H1 (cell line): ENCODE results near the gene FRY. TPM values are rescaled to one million over a fixed set of nuclear protein-coding genes. Genes with fewer than 3 reads are reported as not detected.

ENCODE experiments used
- CTCF ChIA-PET: fragments of 300-600 bp; sonication (Branson Sonifier 250); formaldehyde crosslinking; loops from one replicate; lab custom pipeline; 2021; ENCODE audit not compliant: partially characterized antibody; lab: Charles Lee
- POLR2A ChIA-PET: fragments of 300-600 bp; sonication (Branson Sonifier 250); formaldehyde crosslinking; loops from one replicate; lab custom pipeline; 2021; ENCODE audit warnings: inconsistent platforms; ENCODE audit not compliant: partially characterized antibody; lab: Charles Lee
- DNase-seq, 2 experiments: peaks; one replicate each; pipeline versions ENCODE4 v3.0.0 to v3.0.0-alpha.2; 2010 to 2022; ENCODE audit warnings: low spot score in 2 of 2, low read depth in 1 of 2, mixed read lengths in 1 of 2
- FAIRE-seq: peaks from 2 replicates; lab custom pipeline; 2011; peaks lifted over from hg19 to GRCh38; lab: Jason Lieb, UNC
- H2AFZ ChIP-seq: 2 replicates; pipeline ENCODE4 v1.8.1; 2012; ENCODE audit warnings: low read length, inconsistent platforms
- H2AK5ac ChIP-seq: 2 replicates; pipeline ENCODE4 v1.6.1; 2013; ENCODE audit warnings: low read depth, low read length
- H2BK120ac ChIP-seq: replicated peaks from 2 replicates; pipeline ENCODE3; 2013; ENCODE audit warnings: low read depth, low read length, inconsistent platforms
- H2BK12ac ChIP-seq: 2 replicates; pipeline ENCODE4 v1.6.1; 2013; ENCODE audit warnings: low read depth, low read length
- H2BK15ac ChIP-seq: 2 replicates; pipeline ENCODE4 v1.6.1; 2013; ENCODE audit warnings: low read length
- H2BK20ac ChIP-seq: 2 replicates; pipeline ENCODE4 v1.6.1; 2013; ENCODE audit warnings: low read length
- H2BK5ac ChIP-seq: 2 replicates; pipeline ENCODE4 v1.6.1; 2013; ENCODE audit warnings: low read depth, low read length
- H3K14ac ChIP-seq: 2 replicates; pipeline ENCODE4 v1.6.1; 2013; ENCODE audit warnings: inconsistent platforms; ENCODE audit not compliant: insufficient read length
- H3K18ac ChIP-seq: 2 replicates; pipeline ENCODE4 v1.6.1; 2013; ENCODE audit warnings: low read length; ENCODE audit errors: extremely low read depth
- H3K23ac ChIP-seq: 2 replicates; pipeline ENCODE4 v1.6.1; 2013; ENCODE audit warnings: inconsistent platforms; ENCODE audit not compliant: insufficient read length
- H3K23me2 ChIP-seq: 2 replicates; pipeline ENCODE4 v1.6.1; 2013; ENCODE audit warnings: low read depth, low read length
- H3K27ac ChIP-seq: 2 replicates; pipeline ENCODE4 v1.6.1; 2011; ENCODE audit warnings: low read depth, low read length, inconsistent platforms
- H3K27me3 ChIP-seq, 4 experiments: replicated peaks in 1 of 4; 1 replicate in 1 of 4; 2 replicates in 3 of 4; pipeline versions ENCODE4 v1.6.1 to v1.8.1; 2011 to 2013; ENCODE audit warnings: low read length in 3 of 4, mild to moderate bottlenecking in 3 of 4, inconsistent platforms in 2 of 4, mixed read lengths in 2 of 4, moderate library complexity in 1 of 4; ENCODE audit not compliant: control insufficient read depth in 3 of 4, insufficient read depth in 3 of 4; ENCODE audit errors: extremely low read depth in 1 of 4
- H3K36me3 ChIP-seq, 4 experiments: 2 replicates each; pipeline versions ENCODE4 v1.6.1 to v1.8.1; 2011 to 2013; ENCODE audit warnings: mild to moderate bottlenecking in 4 of 4, low read length in 3 of 4, moderate library complexity in 2 of 4, control low read depth in 1 of 4, inconsistent platforms in 1 of 4; ENCODE audit not compliant: insufficient read depth in 4 of 4, control insufficient read depth in 2 of 4
- H3K4ac ChIP-seq: replicated peaks from 2 replicates; pipeline ENCODE3; 2013; ENCODE audit warnings: low read length, low read depth, mixed read lengths, inconsistent platforms; ENCODE audit not compliant: insufficient read length
- H3K4me1 ChIP-seq, 4 experiments: replicated peaks in 1 of 4; 1 replicate in 1 of 4; 2 replicates in 3 of 4; pipeline versions ENCODE4 v1.6.1 to v1.8.1; 2011 to 2013; ENCODE audit warnings: low read length in 3 of 4, inconsistent platforms in 2 of 4, mixed read lengths in 1 of 4; ENCODE audit not compliant: insufficient read depth in 4 of 4, control insufficient read depth in 3 of 4
- H3K4me2 ChIP-seq, 2 experiments: 2 replicates each; pipeline versions ENCODE4 v1.6.1 to v1.8.1; 2011 to 2013; ENCODE audit warnings: low read depth in 2 of 2, low read length in 2 of 2, control low read depth in 1 of 2, inconsistent platforms in 1 of 2, mild to moderate bottlenecking in 1 of 2; ENCODE audit not compliant: insufficient read depth in 1 of 2
- H3K4me3 ChIP-seq, 4 experiments: fragments of 200-600, 300-600 bp in 1 of 4; sonication (generic), shearing (Covaris generic), sonication (Bioruptor Twin) in 1 of 4; 2 replicates each; pipeline versions ENCODE4 v1.5.1 to v1.8.1; 2011 to 2016; ENCODE audit warnings: low read length in 4 of 4, low read depth in 3 of 4, control low read depth in 2 of 4, inconsistent platforms in 2 of 4, mild to moderate bottlenecking in 2 of 4, mixed read lengths in 1 of 4, moderate library complexity in 1 of 4; ENCODE audit not compliant: insufficient read depth in 2 of 4; ENCODE audit errors: extremely low read depth in 1 of 4
- H3K56ac ChIP-seq: replicated peaks from 2 replicates; pipeline ENCODE3; 2013; ENCODE audit warnings: low read depth, mild to moderate bottlenecking, mixed read lengths, low read length, inconsistent platforms; ENCODE audit not compliant: insufficient read length
- H3K79me1 ChIP-seq: 2 replicates; pipeline ENCODE4 v1.6.1; 2013; ENCODE audit warnings: low read depth, low read length, control low read depth
- H3K79me2 ChIP-seq, 2 experiments: 2 replicates each; pipeline versions ENCODE4 v1.6.1 to v1.8.1; 2012 to 2013; ENCODE audit warnings: low read length in 2 of 2, mild to moderate bottlenecking in 2 of 2, inconsistent platforms in 1 of 2; ENCODE audit not compliant: insufficient read depth in 2 of 2, control insufficient read depth in 1 of 2
- H3K9ac ChIP-seq, 4 experiments: replicated peaks in 1 of 4; 1 replicate in 1 of 4; 2 replicates in 3 of 4; pipeline versions ENCODE4 v1.6.1 to v1.8.1; 2011 to 2013; ENCODE audit warnings: low read depth in 3 of 4, low read length in 3 of 4, control low read depth in 2 of 4, mild to moderate bottlenecking in 2 of 4, moderate library complexity in 2 of 4, inconsistent platforms in 1 of 4; ENCODE audit errors: extremely low read depth in 1 of 4
- H3K9me3 ChIP-seq, 2 experiments: 2 replicates each; pipeline versions ENCODE4 v1.6.1 to v1.8.1; 2012 to 2013; ENCODE audit warnings: mild to moderate bottlenecking in 2 of 2, moderate library complexity in 2 of 2, control low read depth in 1 of 2, inconsistent platforms in 1 of 2, low read depth in 1 of 2, low read length in 1 of 2, mixed read lengths in 1 of 2; ENCODE audit not compliant: insufficient read depth in 2 of 2
- H4K20me1 ChIP-seq, 2 experiments: replicated peaks in 1 of 2; 2 replicates each; pipeline versions ENCODE3 to v1.8.1; 2011 to 2013; ENCODE audit warnings: inconsistent platforms in 2 of 2, low read length in 2 of 2, mild to moderate bottlenecking in 1 of 2; ENCODE audit not compliant: insufficient read depth in 2 of 2, control insufficient read depth in 1 of 2
- H4K5ac ChIP-seq: 2 replicates; pipeline ENCODE4 v1.6.1; 2013; ENCODE audit warnings: low read length, low read depth, mixed read lengths, inconsistent platforms; ENCODE audit not compliant: insufficient read length
- H4K8ac ChIP-seq: 2 replicates; pipeline ENCODE4 v1.8.0; 2013; ENCODE audit warnings: mild to moderate bottlenecking, moderate library complexity, low read length, inconsistent platforms; ENCODE audit not compliant: insufficient read depth; ENCODE audit errors: extremely low read depth
- H4K91ac ChIP-seq: replicated peaks from 2 replicates; pipeline ENCODE3; 2013; ENCODE audit warnings: low read length, mixed read lengths, inconsistent platforms; ENCODE audit not compliant: insufficient read length
- CBX8 ChIP-seq: fragments of 300-800, 300-1000 bp; sonication (generic); IDR thresholded peaks from 2 replicates; pipeline ENCODE4 v1.7.1; 2016; ENCODE audit warnings: low read depth, low read length, borderline replicate concordance
- EGR1 ChIP-seq: IDR thresholded peaks from 2 replicates; pipeline ENCODE4 v1.6.1; 2011; ENCODE audit warnings: low read depth, low read length, borderline replicate concordance
- MAFK ChIP-seq: IDR thresholded peaks from 2 replicates; pipeline ENCODE4 v1.6.1; 2012; ENCODE audit warnings: low read depth, mild to moderate bottlenecking, improper control_type of control experiment, low read length
- USF2 ChIP-seq: IDR thresholded peaks from 2 replicates; pipeline ENCODE4 v1.6.1; 2011; ENCODE audit warnings: low read length, improper control_type of control experiment
- ZNF274 ChIP-seq: IDR thresholded peaks from 2 replicates; pipeline ENCODE4 v1.7.0; 2012; ENCODE audit warnings: low read length, borderline replicate concordance; ENCODE audit errors: extremely low read depth
- WGBS, 2 experiments: shearing (Covaris generic) in 1 of 2; methylation state at CpG; one replicate each; pipeline versions ENCODE4 v1.1.6 to v1.1.7; 2013 to 2015; ENCODE audit warnings: low lambda C conversion rate in 2 of 2, mixed read lengths in 2 of 2, inconsistent platforms in 1 of 2, low coverage in 1 of 2, missing lambda C conversion rate in 1 of 2; ENCODE audit not compliant: insufficient replicate concordance in 2 of 2, insufficient coverage in 1 of 2, insufficient read length in 1 of 2; ENCODE audit errors: extremely low coverage in 1 of 2, missing lambda C conversion rate in 1 of 2; 5-methylcytosine and 5-hydroxymethylcytosine counted together
- polyA plus RNA-seq, 7 experiments: library from polyadenylated mRNA; depleted of rRNA in 3 of 7; stranded (reverse) in 5 of 7; unstranded in 2 of 7; fragments of >200 nt in 5 of 7; fragments of 200-250 nt in 2 of 7; gene quantifications; 1 replicate in 5 of 7; 2 replicates in 1 of 7; 4 replicates in 1 of 7; pipeline versions ENCODE4 v1.2.1 to v1.2.3, GENCODE V29; 2011 to 2013; ENCODE audit warnings: missing spikeins in 2 of 7, mixed read lengths in 2 of 7
- total RNA-seq: library from RNA; stranded (reverse); fragmentation: NEBNext Ultra II Directional; extraction: Animal tissue kit (Norgen Biotek cat#: 25700); gene quantifications from 2 replicates; pipeline ENCODE4 v1.2.1, GENCODE V29; 2021
- TF ChIP-seq, protein P1 (sequence below): IDR thresholded peaks from 2 replicates; pipeline ENCODE4 v1.6.1; 2012; ENCODE audit warnings: inconsistent platforms

Gene FRY
- total and polyA plus RNA-seq, 2 of the 8 experiments (the other 6 are each of a cell fraction or from before 2014, with no cell fraction given): 4.3 to 9.2 TPM

DNA sequence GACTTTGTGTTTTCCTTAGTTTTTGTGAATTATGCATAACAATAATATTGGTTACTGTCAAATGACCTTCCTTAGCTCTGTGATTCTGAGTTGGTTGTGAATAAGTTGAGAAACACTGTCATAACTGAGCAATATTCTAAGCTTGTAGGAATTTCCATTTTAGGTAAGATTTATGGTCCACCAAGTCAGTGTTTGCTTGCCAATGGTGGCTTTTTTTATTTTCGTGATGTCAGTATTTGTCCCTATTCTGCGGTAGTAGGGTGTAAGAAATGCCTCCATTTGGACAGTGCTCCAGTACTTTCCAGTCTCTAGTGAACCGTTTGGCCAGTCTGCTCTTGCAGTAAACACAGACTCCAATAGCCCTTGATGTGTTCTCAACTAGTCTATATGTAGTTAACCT is 94.7 kb downstream of the FRY start:
- Histone ChIP-seq H3K27ac (no peak overlapping the region), H3K56ac (no peak overlapping the region)
- no peak for FAIRE-seq

More for the DNA sequence above, 94.7 kb downstream of the FRY start:
- H3K4me3 ChIP-seq: no peak overlapping the region
- no peak overlapping the region for H3K4me2 ChIP-seq
- ChIA-PET POLR2A (no interaction called here), CTCF (interaction anchor here (1.0 kb wide), 1 partner anchor 9 kb away, joined by 3 read pairs; no protein-coding TSS in a partner anchor)
- H3K36me3 ChIP-seq: no peaks in the 10 kb centered on the region; a peak in 1 of 8 replicates
- no peak overlapping the region for H2AK5ac ChIP-seq
- no peaks in the 10 kb centered on the region for H4K20me1 ChIP-seq
- no peak overlapping the region for H3K14ac ChIP-seq
- no peak overlapping the region for H2AFZ ChIP-seq
- H3K4ac ChIP-seq: no peak overlapping the region
- no peaks in the 10 kb centered on the region for H3K79me2 ChIP-seq
- no peaks in the 10 kb centered on the region for H3K4me1 ChIP-seq
- WGBS, 2 experiments: 94% methylated on average over 3 of the region's 3 CpGs; no CpG with 5 or more reads in 1 of the 2 experiments
- no peaks in the 10 kb centered on the region; a peak in 1 of 4 replicates for H3K9me3 ChIP-seq
- H3K18ac ChIP-seq: no peak overlapping the region
- no peak overlapping the region for H4K5ac ChIP-seq
- DNase-seq: no peak
- H4K8ac ChIP-seq: no peak overlapping the region
- no peak overlapping the region for H3K9ac ChIP-seq
- H2BK20ac ChIP-seq: no peak overlapping the region
- no peak overlapping the region for H2BK15ac ChIP-seq
- no peaks in the 10 kb centered on the region for H3K27me3 ChIP-seq
- H3K79me1 ChIP-seq: no peaks in the 10 kb centered on the region
- TF ChIP-seq MAFK: no peak
- TF ChIP-seq, protein P1, sequence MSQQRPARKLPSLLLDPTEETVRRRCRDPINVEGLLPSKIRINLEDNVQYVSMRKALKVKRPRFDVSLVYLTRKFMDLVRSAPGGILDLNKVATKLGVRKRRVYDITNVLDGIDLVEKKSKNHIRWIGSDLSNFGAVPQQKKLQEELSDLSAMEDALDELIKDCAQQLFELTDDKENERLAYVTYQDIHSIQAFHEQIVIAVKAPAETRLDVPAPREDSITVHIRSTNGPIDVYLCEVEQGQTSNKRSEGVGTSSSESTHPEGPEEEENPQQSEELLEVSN: no peak
- TF ChIP-seq ZNF274: no peak
- no peak for TF ChIP-seq USF2
- TF ChIP-seq CBX8: no peak
- TF ChIP-seq EGR1: no peak
- no peaks in the 10 kb centered on the region for H3K23me2 ChIP-seq
- H2BK120ac ChIP-seq: no peak overlapping the region
- H2BK12ac ChIP-seq: no peak overlapping the region
- no peak overlapping the region for H3K23ac ChIP-seq
- H2BK5ac ChIP-seq: no peak overlapping the region
- H4K91ac ChIP-seq: no peak overlapping the region
